GM12873 (cell line): Measurements from ENCODE around the gene SDK1.

ENCODE experiments used
- TF ChIP-seq, protein P1 (sequence below): IDR thresholded peaks from 2 replicates; pipeline ENCODE4 v1.5.1; 2012; ENCODE audit warnings: low read depth, mild to moderate bottlenecking, moderate library complexity, low read length, control low read depth; ENCODE audit not compliant: insufficient read depth; ENCODE audit errors: missing control alignments

Gene SDK1

DNA sequence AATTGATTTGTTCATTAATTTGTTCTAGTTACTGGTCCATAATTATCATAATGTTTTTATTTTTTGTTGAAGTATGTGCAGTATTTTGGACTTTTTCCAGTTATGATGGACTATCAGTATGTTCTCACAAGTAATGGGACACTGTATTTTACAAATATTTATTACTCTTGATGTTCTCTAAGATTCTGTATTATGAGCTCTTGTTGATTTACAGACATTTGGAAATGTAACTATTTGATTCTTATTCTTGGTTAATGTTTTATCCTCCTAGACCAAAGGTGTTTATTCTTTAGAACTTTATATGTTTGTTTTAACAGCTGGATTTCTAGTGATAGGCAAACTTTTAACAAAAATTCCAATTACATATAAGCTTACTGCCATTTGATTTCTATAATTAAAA lies 200.6 kb downstream of the SDK1 start:
- TF ChIP-seq, protein P1, sequence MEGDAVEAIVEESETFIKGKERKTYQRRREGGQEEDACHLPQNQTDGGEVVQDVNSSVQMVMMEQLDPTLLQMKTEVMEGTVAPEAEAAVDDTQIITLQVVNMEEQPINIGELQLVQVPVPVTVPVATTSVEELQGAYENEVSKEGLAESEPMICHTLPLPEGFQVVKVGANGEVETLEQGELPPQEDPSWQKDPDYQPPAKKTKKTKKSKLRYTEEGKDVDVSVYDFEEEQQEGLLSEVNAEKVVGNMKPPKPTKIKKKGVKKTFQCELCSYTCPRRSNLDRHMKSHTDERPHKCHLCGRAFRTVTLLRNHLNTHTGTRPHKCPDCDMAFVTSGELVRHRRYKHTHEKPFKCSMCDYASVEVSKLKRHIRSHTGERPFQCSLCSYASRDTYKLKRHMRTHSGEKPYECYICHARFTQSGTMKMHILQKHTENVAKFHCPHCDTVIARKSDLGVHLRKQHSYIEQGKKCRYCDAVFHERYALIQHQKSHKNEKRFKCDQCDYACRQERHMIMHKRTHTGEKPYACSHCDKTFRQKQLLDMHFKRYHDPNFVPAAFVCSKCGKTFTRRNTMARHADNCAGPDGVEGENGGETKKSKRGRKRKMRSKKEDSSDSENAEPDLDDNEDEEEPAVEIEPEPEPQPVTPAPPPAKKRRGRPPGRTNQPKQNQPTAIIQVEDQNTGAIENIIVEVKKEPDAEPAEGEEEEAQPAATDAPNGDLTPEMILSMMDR: no peak

DNA sequence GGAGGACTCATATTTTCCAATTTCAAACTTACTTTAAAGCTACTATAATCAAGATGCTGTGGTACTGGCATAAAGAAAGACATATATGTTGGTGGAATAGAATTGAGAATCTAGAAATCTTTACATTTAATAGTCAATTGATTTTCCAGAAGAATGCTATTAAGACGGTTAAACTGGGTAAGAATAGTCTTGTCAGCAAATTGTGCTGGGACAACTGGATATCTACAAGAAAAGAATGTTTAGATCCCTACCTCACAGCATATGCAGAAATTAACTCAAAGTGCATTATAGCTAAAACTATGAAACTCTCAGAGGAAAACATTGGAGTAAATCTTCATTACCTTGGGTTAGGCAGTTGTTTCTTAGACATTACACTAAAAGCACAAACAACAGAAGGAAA lies 203.3 kb downstream of the SDK1 start:
- TF ChIP-seq, protein P1: no peak

DNA sequence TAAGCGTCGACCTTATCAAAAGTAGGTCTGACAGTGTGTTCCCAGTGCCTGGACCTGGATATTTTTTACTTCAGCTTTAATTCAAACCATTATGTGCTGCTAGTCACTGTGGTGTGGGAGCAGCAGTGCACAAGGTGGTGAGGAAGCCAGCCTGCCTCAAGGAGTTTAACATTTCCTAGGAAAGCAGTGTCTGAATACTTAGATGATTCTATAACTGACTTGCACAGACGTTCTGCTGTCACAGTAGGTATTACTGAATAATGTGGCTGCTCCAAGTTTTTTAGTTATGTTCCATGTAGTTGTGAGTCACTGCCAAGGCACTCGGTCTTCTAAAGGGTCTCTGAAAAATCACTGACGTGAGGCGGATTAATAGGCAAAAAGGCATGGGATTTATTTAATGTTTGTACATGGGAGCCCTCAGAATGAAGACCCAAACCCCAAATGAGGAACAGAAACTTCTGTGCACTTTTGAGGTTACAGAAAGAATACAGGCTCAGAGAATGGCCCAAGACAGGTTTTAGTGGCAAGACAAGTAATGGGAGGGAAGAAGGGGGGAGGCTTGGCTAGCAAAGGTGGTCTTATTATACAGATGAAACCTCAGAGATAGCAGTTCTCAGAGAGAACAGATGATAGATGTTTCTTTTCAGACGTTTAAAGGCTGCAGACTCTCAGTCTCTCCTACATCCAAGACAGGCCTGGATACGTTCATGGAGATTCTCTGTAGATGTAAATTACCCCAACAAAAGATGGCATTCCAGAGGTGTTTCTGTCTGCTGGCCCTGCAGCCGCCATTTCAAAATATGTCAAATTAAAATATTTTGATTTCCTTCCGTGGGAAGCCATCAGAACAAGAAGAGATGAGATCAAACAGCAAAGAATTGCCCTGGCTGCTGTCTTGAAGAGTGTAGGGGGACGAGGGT lies 209.3 kb downstream of the SDK1 start:
- TF ChIP-seq, protein P1: no peak

- TF ChIP-seq, protein P1: no peak
These were observed 216.3 kb downstream of the SDK1 start for GRCh38 chr7:3517344-3517743.

DNA sequence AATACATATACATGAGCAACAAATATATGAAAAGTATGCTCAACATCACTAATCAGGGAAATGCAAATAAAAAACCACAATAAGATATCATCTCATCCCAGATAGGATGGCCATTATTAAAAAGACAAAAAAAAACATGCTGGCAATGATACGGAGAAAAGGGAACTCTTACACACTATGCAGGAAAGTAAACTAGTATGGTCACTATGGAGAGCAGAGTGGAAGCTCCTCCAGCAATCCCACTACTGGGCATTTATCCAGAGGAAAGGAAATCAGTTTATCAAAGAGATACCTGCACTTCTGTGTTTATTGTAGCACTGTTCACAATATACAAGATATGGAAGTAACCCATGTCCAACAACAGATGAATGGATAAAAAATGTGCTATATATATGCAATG lies 217.5 kb downstream of the SDK1 start:
- TF ChIP-seq, protein P1: no peak

GRCh38 chr7:3520206-3520605 lies 219.2 kb downstream of the SDK1 start:
- TF ChIP-seq, protein P1: no peak

DNA sequence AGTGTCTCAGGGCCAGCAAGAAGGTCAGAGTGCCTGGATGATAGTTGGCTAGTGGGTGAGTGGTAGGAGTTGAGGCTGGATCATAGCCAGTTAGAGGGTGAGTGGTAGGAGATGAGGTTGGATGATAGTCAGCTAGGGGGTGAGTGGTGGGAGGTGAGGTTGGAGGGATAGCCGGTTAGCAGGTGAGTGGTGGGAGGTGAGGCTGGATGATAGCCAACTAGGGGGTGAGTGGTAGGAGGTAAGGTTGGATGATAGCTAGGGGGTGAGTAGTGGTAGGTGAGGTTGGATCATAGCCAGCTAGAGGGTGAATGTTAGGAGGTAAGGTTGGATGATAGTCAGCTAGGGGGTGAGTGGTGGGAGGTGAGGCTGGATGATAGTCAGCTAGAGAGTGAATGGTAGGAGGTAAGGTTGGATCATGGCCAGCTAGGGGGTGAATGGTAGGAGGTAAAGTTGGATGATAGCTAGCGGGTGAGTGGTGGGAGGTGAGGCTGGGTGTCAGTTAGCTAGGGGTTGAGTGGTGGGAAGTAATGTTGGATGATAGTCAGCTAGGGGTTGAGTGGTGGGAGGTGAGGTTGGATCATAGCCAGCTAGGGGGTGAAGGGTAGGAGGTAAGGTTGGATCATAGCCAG lies 226.6 kb downstream of the SDK1 start:
- TF ChIP-seq, protein P1: no peak
